ENCODE data around the gene ITGB5.

GRCh38 chr3:124935264-124935663 lies 48.1 kb upstream of the ITGB5 start:
- no peak for TF ChIP-seq TEAD4 (IDR thresholded peaks at IDR 0.05)
- no peak for TF ChIP-seq EP300 (IDR thresholded peaks at IDR 0.05; ENCODE audit: borderline replicate concordance)
- no peak for TF ChIP-seq YY1 (IDR thresholded peaks at IDR 0.05; ENCODE audit: low read depth)
- TF ChIP-seq FOXM1 (IDR thresholded peaks at IDR 0.05; ENCODE audit: borderline replicate concordance, low read depth), result no peak

Data from Ishikawa (cell line).